Left renal pelvis (tissue), 4 donors: ENCODE measurements around the gene LIPG. TPM values are rescaled to one million over a fixed set of nuclear protein-coding genes. Genes with fewer than 3 reads are reported as not detected.
"Not testable (repeated sequence)": the region's sequence is repeated elsewhere in the genome, so short reads cannot be mapped to it uniquely, and the experiment has no call there.

Experiments used
- DNase-seq, 4 donors: peaks; one replicate each; pipeline ENCODE4 v3.0.0-alpha.2; 2013; ENCODE audit warnings: low read depth in 4 of 4, low spot score in 3 of 4
- polyA plus RNA-seq, 4 donors: library from polyadenylated mRNA; unstranded; fragments of 120-200 nt; gene quantifications; one replicate each; pipeline ENCODE4 v1.2.1, GENCODE V29; 2013; ENCODE audit not compliant: insufficient read length in 4 of 4

The LIPG gene
- polyA plus RNA-seq, result 10 to 100 TPM in 3 of 4 donors, 1 to 10 TPM in 1; 4.9 to 58.8 (median 58.5) TPM

GRCh38 chr18:49561289-49562193, at the start of gene LIPG:
Gene LIPG (plus strand): TSS chr18:49562057. CDS start chr18:49562309, 252 bp downstream.
- peak; percentile 67 to 79 (median 74) for DNase-seq

DNA sequence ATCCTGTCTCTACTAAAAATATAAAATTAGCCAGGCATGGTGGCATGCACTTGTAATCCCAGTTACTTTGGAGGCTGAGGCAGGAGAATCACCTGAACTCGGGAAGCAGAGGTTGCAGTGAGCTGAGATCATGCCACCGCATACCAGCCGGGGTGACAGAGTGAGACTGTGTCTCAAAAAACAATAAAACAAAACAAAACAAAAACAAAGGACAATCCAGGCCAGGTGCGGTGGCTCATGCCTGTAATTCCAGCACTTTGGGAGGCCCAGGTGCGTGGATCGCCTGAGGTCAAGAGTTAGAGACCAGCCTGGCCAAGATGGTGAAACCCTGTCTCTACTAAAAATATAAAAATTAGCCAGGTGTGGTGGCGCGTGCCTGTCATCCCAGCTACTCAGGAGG, 49.0 kb upstream of the LIPG start:
- DNase-seq, result not testable (repeated sequence)

- DNase-seq, result no peak
Measured at GRCh38 chr18:49514577-49514976, 47.3 kb upstream of the LIPG start.

- DNase-seq, result not testable (repeated sequence)
Measured at GRCh38 chr18:49515003-49515402, 46.9 kb upstream of the LIPG start.

DNA sequence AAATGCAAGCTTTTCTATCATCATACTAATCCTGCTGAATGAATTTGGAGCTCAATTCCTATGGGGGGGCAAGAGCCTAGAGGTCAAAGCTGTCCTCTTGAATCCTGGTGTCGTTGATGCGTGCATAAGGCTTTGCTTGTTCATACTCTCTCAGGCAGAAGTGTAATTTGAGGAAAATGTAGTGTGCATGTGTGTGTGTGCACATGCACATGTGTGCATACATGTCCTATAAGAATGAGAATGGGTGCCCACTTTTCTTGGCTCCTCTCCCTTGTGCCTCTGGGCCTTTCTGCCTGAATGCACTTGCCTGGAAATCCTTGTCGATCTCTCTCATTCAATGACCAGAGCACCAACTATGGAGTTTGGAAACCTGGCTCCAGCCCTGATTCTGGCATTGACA, 46.3 kb upstream of the LIPG start:
- DNase-seq, result no peak

GRCh38 chr18:49517483-49517882, 44.4 kb upstream of the LIPG start:
- no peak for DNase-seq

DNA sequence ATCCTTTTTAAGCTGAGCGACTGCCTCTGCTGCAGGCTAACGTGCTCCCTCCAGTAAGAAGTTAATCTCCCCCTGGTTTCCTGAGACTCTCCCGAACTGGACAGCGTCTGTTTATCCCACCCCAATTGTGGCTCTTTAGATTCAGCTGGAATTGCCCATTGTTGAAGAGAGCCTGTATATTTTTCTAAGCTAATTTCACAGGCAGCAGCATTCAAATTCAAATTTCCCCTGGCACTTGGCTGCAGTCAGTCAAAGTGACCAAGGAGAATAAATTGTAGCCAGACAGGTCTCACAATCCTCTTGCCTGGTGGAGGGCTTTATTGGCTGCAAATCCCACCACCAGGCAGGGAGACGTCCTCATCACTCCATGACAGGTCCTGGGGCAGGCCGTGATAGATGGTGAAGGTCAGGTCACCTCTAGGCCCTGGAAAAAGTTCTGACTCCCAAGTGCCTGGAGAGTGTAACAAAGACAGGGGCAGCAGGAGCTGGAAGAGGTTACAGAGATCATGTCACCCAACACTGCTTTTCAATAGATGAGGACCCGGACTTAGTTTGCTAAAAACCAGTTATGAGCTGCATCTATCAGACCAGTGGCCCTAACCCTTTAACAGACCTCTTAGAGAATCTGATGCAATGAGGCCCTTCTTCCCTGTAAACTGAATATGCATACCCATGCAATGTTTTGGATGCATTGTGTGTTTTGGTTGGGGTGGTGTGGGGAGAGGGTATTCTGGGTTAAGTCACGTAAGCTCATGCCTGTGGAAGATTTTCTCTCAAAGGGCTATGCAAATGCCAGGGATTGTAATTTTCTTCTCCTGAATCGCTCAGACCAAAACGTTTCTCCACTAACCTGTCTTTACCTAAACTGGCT, 42.5 kb upstream of the LIPG start:
- DNase-seq, result no peak

- DNase-seq, result no peak
Measured at GRCh38 chr18:49520661-49521145, 41.2 kb upstream of the LIPG start.

GRCh38 chr18:49521216-49521835, 40.5 kb upstream of the LIPG start:
- no peak for DNase-seq

- DNase-seq, result not testable (repeated sequence)
Measured at GRCh38 chr18:49523580-49524093, 38.2 kb upstream of the LIPG start.

DNA sequence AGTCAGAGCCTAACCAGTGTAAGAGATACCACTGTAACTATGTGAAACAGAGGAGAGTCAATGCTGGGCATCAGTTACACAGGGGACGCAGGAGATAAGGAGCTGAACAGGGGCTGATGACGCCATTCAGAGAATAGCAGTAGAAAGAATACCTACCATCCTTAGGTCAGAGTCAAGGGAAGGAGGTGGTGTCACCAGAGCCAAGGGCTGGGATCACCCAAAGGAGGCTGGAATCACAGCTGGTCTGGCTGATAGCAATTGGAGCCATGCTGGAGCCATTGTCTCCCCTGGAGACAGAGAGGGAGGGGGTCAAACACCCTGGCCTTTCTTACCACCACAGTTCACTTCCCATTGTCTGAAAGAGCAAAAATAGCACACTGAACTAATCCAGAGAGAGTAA, 37.5 kb upstream of the LIPG start:
- DNase-seq, result no peak

DNA sequence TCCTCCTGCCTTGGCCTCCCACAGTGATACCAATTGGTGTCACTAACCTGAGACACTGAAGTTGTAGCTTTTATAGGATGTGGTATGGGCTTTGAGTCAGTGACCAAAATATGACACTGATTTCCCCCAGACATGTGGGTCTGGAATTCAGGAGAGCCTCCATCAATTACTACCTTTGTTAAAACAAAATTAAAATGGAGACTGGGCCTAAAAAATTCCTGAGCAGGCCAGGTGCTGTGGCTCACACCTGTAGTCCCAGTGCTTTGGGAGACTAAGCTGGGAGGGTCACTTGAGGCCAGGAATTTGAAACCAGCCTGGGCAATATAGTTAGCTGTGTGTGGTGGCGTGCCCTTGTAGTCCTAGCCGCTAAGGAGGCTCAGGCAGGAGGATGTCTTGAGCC, 36.9 kb upstream of the LIPG start:
- DNase-seq, result no peak

- no peak for DNase-seq
Measured at GRCh38 chr18:49525981-49526380, 35.9 kb upstream of the LIPG start.

DNA sequence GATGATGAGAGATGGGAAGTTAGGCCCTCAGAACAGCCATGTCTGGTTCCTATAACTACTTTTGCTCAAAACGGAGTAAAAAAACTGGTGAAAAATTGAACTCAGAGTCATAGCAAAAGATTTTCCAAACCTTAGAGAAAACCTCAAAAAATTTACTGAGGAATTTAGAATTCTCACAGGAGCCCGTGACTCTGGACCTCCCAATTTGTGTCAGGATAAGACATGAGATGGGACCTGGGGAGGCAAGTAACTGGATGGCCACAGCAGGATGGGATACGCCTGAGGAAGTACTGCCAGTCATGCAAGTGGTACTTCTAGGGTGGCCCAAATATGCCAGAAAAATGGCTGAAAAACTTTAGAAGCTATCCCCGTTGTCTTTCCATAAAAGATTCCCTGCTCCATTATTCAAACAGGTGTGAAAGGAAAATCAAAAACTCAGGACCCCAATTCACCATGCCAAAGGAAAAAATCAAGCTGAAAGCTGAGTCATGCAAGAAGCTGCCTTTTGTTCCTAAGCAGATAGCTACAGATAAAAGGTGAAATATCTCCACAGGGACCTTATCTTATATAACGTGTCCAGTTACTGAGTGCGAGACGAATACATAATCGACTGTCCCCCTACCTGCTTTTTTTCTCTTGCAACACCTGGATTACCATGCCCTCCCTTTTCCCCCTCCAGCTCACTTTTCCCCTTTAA, 34.1 kb upstream of the LIPG start:
- DNase-seq, result no peak

- no peak for DNase-seq
Measured at GRCh38 chr18:49529596-49529995, 32.3 kb upstream of the LIPG start.

DNA sequence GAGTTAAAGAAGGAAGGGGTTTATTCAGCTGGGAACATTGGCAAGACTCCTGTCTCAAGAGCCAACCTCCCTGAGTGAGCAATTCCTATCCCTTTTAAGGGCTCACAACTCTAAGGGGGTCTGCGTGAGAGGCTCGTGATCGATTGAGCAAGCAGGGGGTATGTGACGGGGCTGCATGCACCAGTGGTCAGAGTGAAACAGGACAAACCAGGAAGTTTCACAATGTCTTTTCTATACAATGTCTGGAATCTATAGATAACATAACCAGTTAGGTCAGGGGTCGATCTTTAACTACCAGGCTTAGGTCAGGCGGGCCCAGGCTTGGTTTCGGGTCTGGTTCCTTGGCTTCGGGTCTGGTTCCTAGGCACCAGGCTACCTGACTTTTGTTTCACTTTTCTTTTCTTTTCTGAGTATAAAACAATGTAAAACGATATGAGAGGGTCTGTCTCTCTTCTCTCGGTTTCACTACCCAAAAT, 30.1 kb upstream of the LIPG start:
- DNase-seq, result no peak

- no peak for DNase-seq
Measured at GRCh38 chr18:49534846-49535601, 26.8 kb upstream of the LIPG start.

GRCh38 chr18:49537232-49537896, 24.5 kb upstream of the LIPG start:
- no peak for DNase-seq

GRCh38 chr18:49544362-49544761, 17.5 kb upstream of the LIPG start:
- no peak for DNase-seq
